Stromal cell of bone marrow (primary cell): ENCODE results near the gene ELP4.

Experiments used
- DNase-seq: peaks from one replicate; pipeline ENCODE4 v3.0.0-alpha.2; 2012; ENCODE audit warnings: low read depth

The ELP4 gene

DNA sequence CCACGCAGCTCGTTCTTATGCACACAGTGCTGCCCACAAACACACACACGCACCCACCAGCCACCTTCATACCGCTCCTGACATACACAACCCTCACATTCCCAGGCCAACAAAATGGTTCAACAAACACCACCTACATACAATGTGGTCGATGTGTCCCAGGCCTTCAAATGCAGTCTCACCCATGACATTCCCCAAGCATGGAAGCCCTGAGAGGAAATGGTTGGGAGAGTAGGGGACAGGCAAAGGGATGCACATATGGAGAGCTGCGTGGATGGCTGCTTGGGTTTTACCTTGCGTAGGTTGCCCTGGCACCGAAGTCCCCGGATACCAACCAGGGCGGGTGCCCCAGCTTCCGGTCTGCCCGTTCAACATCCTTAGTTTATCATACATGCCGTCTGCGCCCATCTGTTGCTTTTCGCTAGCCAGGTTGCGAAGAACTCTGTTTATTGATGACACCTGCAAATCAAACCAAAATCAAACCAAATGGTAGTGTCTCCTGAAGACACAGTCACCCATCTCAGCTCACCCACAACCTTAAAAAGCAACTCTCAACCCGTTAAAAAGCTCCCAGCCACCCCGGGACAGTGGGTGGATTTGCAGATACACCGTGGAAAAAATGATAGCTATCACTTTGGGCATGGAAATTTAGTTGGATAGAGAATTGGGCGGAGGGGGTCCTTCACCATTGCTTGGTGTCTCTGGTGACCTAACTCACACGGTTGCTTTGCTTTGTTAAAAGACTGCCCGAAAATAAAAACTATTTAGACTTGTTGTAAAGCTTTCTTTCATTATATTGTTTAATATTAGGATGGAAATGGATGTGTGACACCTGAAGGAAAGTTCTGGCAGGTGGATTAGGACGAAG is 291.1 kb downstream of the ELP4 start:
- DNase-seq, result no peak

DNA sequence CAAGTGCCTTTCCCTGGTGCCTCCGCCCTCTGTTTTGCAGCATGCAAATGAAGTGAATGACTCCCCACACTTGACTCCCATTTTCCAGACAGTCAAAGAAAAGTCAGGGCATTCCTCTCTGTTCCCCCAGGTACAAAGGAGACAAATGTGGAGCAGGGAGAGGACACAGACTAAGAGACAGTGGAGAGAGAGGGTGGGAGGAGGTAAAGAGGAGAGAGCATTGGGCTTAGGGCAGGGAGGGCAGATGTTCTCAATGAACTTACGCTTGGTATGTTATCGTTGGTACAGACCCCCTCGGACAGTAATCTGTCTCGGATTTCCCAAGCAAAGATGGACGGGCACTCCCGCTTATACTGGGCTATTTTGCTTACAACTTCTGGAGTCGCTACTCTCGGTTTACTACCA is 291.7 kb downstream of the ELP4 start:
- DNase-seq, result no peak

DNA sequence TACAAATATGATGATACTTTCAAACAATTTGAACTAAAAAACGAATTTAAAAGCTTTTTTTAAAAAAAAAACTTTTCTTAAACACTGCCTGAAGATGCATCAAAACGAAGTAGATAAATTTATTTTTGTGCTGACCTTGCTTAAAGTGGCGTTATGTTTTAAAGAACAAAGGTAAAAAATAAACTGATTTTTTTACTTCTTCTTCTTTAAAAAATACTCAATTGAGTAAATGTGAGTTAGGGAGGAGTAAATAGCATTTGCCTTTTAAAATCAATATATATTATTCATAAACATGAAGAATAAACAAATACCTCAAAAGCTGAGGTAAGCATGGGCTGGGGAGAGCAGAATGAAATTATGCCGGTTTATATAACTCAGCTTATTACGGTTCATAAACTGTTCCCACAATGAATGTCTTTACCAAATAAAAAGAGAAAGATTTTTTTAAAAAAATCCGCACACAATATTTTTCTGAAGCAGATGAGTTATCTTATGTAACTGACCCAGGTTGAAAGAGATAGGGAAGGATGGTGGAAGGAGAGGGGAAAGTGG is 292.5 kb downstream of the ELP4 start:
- no peak for DNase-seq

GRCh38 chr11:31802609-31802989 is 293.0 kb downstream of the ELP4 start:
- DNase-seq, result no peak

DNA sequence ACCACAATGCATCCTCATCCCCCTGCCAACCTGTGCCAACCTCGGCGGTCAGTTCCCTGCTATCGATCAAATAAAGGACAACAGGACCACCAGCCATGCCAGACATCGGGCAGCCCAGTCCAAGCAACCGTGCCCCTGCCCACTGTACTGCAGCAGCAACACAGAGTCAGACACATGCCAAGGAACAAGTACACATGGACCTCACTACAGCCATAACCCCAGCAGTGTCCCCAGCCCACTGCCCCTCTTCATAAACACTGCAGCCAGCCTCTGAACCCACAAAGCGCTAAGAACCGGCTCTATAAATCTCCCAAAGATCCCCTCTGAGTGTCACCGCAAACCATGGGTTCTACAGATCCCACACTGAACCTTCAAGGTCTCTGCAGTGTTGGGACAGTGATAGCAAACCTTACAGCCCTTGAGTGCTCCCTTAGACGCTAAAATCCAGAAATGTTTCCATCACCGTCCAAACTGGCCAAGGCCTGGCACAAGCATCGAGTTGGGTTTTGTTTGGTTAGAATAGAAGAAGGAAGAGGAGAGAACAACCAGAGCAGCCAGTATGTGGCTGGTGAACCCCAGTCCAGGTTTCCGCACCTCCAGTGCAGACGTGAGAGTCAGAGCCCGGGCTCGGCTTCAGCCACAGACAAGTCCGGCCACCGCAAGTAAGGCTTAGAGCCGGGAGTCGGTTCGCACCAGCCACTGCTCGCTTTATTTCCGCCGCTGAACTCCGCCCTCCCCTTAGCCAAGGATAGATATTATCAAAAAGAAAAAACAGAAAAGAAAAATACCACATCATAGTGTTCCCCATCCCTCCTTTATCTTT is 293.6 kb downstream of the ELP4 start:
- DNase-seq, result no peak

DNA sequence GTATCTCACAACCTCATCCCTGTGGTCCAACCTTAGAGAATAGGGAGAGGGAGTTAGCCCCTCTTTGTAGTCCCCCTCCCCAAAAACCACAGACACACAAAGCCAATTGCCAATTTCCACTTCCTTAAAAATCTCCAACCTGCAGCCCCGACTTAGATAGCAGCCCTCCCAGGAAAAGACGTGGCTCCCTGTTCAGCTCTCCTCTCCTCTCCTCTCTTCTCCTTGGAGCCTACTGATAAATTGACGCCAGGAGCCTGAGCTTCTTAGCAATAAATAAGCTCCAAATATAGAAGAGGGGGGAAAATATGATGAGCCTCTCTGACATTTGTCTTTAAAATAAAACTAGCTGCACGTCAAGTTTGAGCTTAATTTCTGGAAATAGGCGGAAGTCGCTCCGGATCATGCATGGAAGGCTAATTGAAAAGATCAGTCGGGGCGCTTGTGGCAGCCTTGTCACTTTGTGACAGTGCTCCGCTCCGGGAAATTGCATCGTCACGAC is 294.3 kb downstream of the ELP4 start:
- DNase-seq, result no peak

DNA sequence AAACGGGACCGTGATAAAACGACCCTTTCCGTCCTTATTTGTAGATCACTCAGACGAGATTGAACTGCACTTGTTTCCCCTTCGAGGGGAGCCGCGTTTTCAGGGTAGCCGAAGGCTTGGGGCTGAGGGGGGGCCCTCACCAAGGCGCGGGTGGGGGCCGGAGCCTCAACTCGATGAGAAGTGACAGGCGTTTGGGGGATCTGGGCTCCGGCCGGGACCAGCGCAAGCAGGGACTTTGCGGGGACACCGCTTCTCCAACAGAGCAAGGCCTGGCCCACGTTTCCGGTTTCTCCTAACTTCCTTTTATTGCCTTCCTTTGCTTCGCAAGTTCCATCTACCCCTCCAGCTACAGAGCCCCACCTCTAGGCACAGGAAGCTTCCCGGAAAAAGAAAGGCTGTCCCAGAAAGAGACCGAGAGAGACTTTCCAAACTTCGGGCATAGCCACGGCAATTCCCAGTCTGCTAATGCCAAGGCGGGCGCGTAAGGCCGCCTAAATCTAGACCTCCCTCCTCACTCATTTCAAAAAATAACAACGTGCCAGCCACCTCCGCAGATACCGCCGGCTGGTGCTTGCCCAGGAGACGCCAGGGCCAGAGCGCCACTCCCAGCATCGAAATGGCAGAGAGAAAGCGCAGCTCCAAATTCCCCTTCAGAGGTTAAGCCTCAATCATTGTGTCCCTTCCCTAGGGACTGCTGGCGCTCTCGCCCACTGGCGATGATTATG is 294.9 kb downstream of the ELP4 start:
- no peak for DNase-seq

GRCh38 chr11:31805037-31805628 is 295.6 kb downstream of the ELP4 start:
- DNase-seq, result no peak

GRCh38 chr11:31805629-31806185 is 296.1 kb downstream of the ELP4 start:
- DNase-seq, result no peak

GRCh38 chr11:31806186-31806927 is 296.8 kb downstream of the ELP4 start:
- no peak for DNase-seq

GRCh38 chr11:31806928-31807798 is 297.6 kb downstream of the ELP4 start:
- no peak for DNase-seq

DNA sequence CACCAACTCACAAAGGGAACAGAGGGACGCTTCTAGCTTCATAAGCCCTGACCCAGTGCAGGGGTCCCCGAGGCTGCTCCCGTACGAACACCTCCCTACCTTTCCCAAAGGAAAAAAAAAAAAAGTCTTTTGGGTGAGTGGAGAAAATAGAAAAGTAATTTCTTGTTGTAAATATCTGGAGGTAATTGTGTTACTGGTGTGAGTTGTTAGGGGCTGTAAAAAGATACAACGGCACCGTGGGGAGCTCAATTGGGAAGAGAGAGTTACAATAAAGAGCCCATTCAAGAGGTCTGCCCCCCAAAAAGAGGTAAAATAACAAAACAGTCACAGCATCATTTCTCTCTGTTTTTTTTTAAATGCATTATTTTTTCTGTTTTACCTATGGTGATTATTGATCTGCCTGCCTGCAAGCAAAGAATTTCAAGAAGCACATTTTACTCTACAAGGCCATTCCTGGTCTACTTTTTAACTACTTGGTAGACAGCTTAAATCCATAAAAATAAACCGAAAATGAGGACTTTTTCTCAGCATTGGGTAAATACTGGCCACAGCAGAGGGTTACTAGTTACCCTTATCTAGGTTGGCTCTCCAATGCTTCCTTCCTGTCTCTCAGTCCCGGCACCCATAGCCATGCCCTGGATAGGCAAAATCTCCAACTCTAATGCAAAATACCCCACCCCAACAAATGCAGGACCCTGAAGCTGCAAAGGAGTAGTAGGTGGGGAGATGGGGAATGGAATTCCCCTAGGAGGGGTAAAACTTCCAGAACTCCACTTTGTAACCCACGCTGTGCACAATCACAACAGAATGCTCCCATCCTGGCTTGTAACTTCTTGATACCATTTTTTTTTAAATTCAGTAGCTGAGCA is 298.5 kb downstream of the ELP4 start:
- DNase-seq, result no peak

- DNase-seq, result no peak
Observed at GRCh38 chr11:31808721-31809540, 299.4 kb downstream of the ELP4 start.

DNA sequence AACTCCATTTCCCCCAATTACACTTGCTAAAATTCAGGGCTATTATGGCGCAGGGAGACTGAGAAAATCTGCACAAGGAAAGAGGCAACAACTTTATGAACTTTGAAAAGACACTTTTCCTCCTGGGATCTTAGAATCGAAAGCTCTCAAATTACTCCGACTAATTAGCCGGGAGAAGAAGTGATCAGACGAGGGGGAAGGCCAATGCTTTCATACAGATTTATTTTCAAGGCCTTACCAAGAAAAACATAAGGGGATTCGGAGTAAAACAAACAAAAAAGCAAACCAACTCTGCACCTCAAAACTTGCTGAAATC is 299.9 kb downstream of the ELP4 start:
- no peak for DNase-seq

GRCh38 chr11:31809857-31810778 is 300.6 kb downstream of the ELP4 start:
- DNase-seq, result peak; percentile 8

GRCh38 chr11:31810779-31811647 is 301.4 kb downstream of the ELP4 start, which contains the start of gene PAX6:
TSS of gene PAX6 (minus strand) at chr11:31811322. CDS start at chr11:31806411, 4,911 bp downstream.
- no peak for DNase-seq
